HCT116 (cell line): ENCODE measurements around the gene OR6C6. TPM values are rescaled to one million over a fixed set of nuclear protein-coding genes. Genes with fewer than 3 reads are reported as not detected.

Experiments used
- ATAC-seq: fragments of 200-7000 bp; cut with Tn5 transposase; 2 replicates; pipeline ENCODE4 v1.9.1; 2020; ENCODE audit warnings: mild to moderate bottlenecking, moderate library complexity
- BruUV-seq: library from RNA; stranded (reverse); fragments of 400-500 nt; replicated peaks from 2 replicates; lab custom pipeline; 2021; lab: Mats Ljungman, UMichigan
- CTCF ChIA-PET: fragments of 300-600 bp; sonication (Branson Sonifier 250); formaldehyde crosslinking; loops from one replicate; lab custom pipeline; 2021; ENCODE audit warnings: antibody characterized with exemption; lab: Charles Lee
- POLR2A ChIA-PET: fragments of 300-600, 350-600 bp; sonication (Branson Sonifier 250); formaldehyde crosslinking; loops from one replicate; lab custom pipeline; 2021; ENCODE audit warnings: antibody characterized with exemption; lab: Charles Lee
- RAD21 ChIA-PET, 2 experiments: fragments of 300-600 bp; sonication (Branson Sonifier 250); formaldehyde crosslinking; loops; one replicate each; lab custom pipeline; 2023; ENCODE audit warnings: low total read pairs in 2 of 2; ENCODE audit not compliant: uncharacterized antibody in 2 of 2, unreplicated experiment in 2 of 2, low non-redundant PET in 1 of 2; lab: Charles Lee
- DNase-seq: peaks from one replicate; pipeline ENCODE4 v3.0.0-alpha.2; 2010; ENCODE audit warnings: low read depth, low spot score
- H2AFZ ChIP-seq: fragments of 200-600 bp; shearing (Covaris generic), sonication (generic); 2 replicates; pipeline ENCODE4 v1.6.1; 2017; ENCODE audit warnings: low read depth, mixed run types, mixed read lengths, antibody characterized with exemption, low read length; ENCODE audit not compliant: poor library complexity, severe bottlenecking
- H3K27ac ChIP-seq: 2 replicates; pipeline ENCODE4 v1.5.1; 2012; ENCODE audit warnings: low read depth, low read length
- H3K27me3 ChIP-seq: fragments of 200-600 bp; sonication (generic); 2 replicates; pipeline ENCODE4 v1.6.1; 2016; ENCODE audit warnings: mixed run types, low read length, mixed read lengths; ENCODE audit not compliant: insufficient read depth
- H3K36me3 ChIP-seq, 2 experiments: fragments of 200-500 bp in 1 of 2; fragments of 200-600 bp in 1 of 2; sonication (Bioruptor generic) in 1 of 2; sonication (generic) in 1 of 2; 2 replicates each; pipeline versions ENCODE4 v1.5.1 to v1.6.1; 2014 to 2016; ENCODE audit warnings: low read length in 2 of 2, inconsistent platforms in 1 of 2, mixed read lengths in 1 of 2, mixed run types in 1 of 2; ENCODE audit not compliant: insufficient read depth in 2 of 2, control insufficient read depth in 1 of 2
- H3K4me1 ChIP-seq, 2 experiments: fragments of 200-600 bp in 1 of 2; sonication (generic) in 1 of 2; 2 replicates each; pipeline versions ENCODE4 v1.5.1 to v1.6.1; 2012 to 2017; ENCODE audit warnings: low read length in 2 of 2, inconsistent platforms in 1 of 2, mild to moderate bottlenecking in 1 of 2, mixed read lengths in 1 of 2, mixed run types in 1 of 2, moderate library complexity in 1 of 2; ENCODE audit not compliant: insufficient read depth in 2 of 2, control insufficient read depth in 1 of 2
- H3K4me2 ChIP-seq: fragments of 200-600 bp; sonication (generic); 2 replicates; pipeline ENCODE4 v1.6.1; 2017; ENCODE audit warnings: mixed run types, low read length, mixed read lengths
- H3K4me3 ChIP-seq, 2 experiments: fragments of 200-600 bp in 1 of 2; sonication (generic) in 1 of 2; replicated peaks in 1 of 2; 2 replicates each; pipeline ENCODE4 v1.5.1; 2011 to 2016; ENCODE audit warnings: low read length in 2 of 2, control low read depth in 1 of 2, low read depth in 1 of 2, mild to moderate bottlenecking in 1 of 2, mixed read lengths in 1 of 2, mixed run types in 1 of 2
- H3K79me2 ChIP-seq: fragments of 200-600 bp; sonication (generic); 2 replicates; pipeline ENCODE4 v1.6.1; 2017; ENCODE audit warnings: mild to moderate bottlenecking, mixed run types, low read length, moderate library complexity, mixed read lengths; ENCODE audit not compliant: insufficient read depth
- H3K9ac ChIP-seq: fragments of 200-600 bp; sonication (generic); 2 replicates; pipeline ENCODE4 v1.6.1; 2016; ENCODE audit warnings: low read length, mixed read lengths
- H3K9me2 ChIP-seq: fragments of 200-600 bp; sonication (generic), shearing (Covaris generic); 2 replicates; pipeline ENCODE4 v1.6.1; 2017; ENCODE audit warnings: mixed run types, mild to moderate bottlenecking, moderate library complexity; ENCODE audit not compliant: insufficient read depth
- H3K9me3 ChIP-seq, 2 experiments: fragments of 200-500 bp in 1 of 2; fragments of 200-600 bp in 1 of 2; sonication (Bioruptor generic) in 1 of 2; sonication (generic) in 1 of 2; 2 replicates each; pipeline ENCODE4 v1.6.1; 2014 to 2017; ENCODE audit warnings: low read length in 2 of 2, mixed read lengths in 2 of 2, inconsistent platforms in 1 of 2, low read depth in 1 of 2, mild to moderate bottlenecking in 1 of 2, mixed run types in 1 of 2, moderate library complexity in 1 of 2; ENCODE audit not compliant: control insufficient read depth in 1 of 2, insufficient read depth in 1 of 2
- H4K20me1 ChIP-seq: fragments of 200-600 bp; sonication (generic), shearing (Covaris generic); 2 replicates; pipeline ENCODE4 v1.6.1; 2017; ENCODE audit warnings: mixed run types, mild to moderate bottlenecking, moderate library complexity; ENCODE audit not compliant: insufficient read depth
- CBX3 ChIP-seq: IDR thresholded peaks from 2 replicates; pipeline ENCODE4 v1.6.1; 2012; ENCODE audit warnings: low read depth
- CEBPB ChIP-seq: IDR thresholded peaks from 2 replicates; pipeline ENCODE4 v1.6.1; 2012; ENCODE audit warnings: low read depth
- EGR1 ChIP-seq: IDR thresholded peaks from 2 replicates; pipeline ENCODE4 v1.6.1; 2012; ENCODE audit warnings: low read depth
- ELF1 ChIP-seq: IDR thresholded peaks from 2 replicates; pipeline ENCODE4 v1.6.1; 2012; ENCODE audit warnings: low read depth, borderline replicate concordance
- FOSL1 ChIP-seq: IDR thresholded peaks from 2 replicates; pipeline ENCODE4 v1.6.1; 2012; ENCODE audit warnings: low read depth
- JUND ChIP-seq: IDR thresholded peaks from 2 replicates; pipeline ENCODE4 v1.6.1; 2012
- POLR2A ChIP-seq: IDR thresholded peaks from 2 replicates; pipeline ENCODE4 v1.7.0; 2011; ENCODE audit warnings: borderline replicate concordance; ENCODE audit not compliant: insufficient read depth, insufficient read length; ENCODE audit errors: extremely low read depth
- SRF ChIP-seq: IDR thresholded peaks from 2 replicates; pipeline ENCODE4 v1.6.1; 2012; ENCODE audit warnings: low read depth
- TCF7L2 ChIP-seq: IDR thresholded peaks from 2 replicates; pipeline ENCODE4 v1.7.0; 2011; ENCODE audit warnings: borderline replicate concordance, inconsistent platforms; ENCODE audit not compliant: insufficient read depth, insufficient read length; ENCODE audit errors: extremely low read depth
- intact Hi-C: fragments of 100-400 bp; cut with micrococcal nuclease; formaldehyde crosslinking; loops from 2 replicates; pipeline ENCODE4 v1.10.0; 2022
- total RNA-seq: library from RNA; stranded (reverse); gene quantifications from one replicate; pipeline ENCODE4 v1.2.1, GENCODE V29; 2021; ENCODE audit not compliant: unreplicated experiment
- TF ChIP-seq, protein P1 (sequence below), 3 experiments: fragments of 200-600 bp in 1 of 3; sonication (generic) in 1 of 3; IDR thresholded peaks in 2 of 3; conservative IDR thresholded peaks in 1 of 3; 2 replicates each; pipeline ENCODE4 v1.5.1; 2012 to 2017; ENCODE audit warnings: low read depth in 2 of 3, low read length in 2 of 3, antibody characterized with exemption in 1 of 3, borderline replicate concordance in 1 of 3, control low read depth in 1 of 3, mild to moderate bottlenecking in 1 of 3, mixed read lengths in 1 of 3, mixed run types in 1 of 3, moderate library complexity in 1 of 3; ENCODE audit not compliant: insufficient read depth in 1 of 3
- TF ChIP-seq, protein P2 (sequence below): IDR thresholded peaks from 2 replicates; pipeline ENCODE4 v1.6.1; 2011; ENCODE audit warnings: mild to moderate bottlenecking, low read length, moderate library complexity; ENCODE audit not compliant: insufficient replicate concordance; ENCODE audit errors: extremely low read depth
- TF ChIP-seq, protein P3 (sequence below): IDR thresholded peaks from 2 replicates; pipeline ENCODE4 v1.6.1; 2012; ENCODE audit warnings: low read depth

OR6C6 gene
- total RNA-seq, 1 experiment from 2014 or later: not detected

DNA sequence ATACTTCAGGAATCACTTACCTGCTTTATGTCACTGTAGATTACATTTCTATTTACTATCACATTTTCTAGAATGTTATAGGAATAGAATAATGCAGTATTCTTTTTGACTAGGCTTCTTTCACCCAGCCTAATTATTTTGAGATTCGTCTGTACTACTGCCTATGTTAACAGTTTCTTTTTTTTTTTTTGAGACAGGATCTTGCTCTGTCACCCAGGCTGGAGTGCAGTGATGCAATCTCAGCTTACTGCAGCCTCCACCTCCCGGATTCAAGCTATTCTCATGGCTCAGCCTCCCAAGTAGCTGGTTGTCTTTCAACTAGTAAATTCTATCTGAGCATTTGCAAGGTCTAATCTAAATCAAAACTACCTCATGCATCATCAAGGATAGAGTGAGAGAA, 6.4 kb downstream of the OR6C6 start:
- no peaks in the 10 kb centered on the region for H3K9me3 ChIP-seq
- H3K9ac ChIP-seq: no peak overlapping the region
- H3K79me2 ChIP-seq: no peaks in the 10 kb centered on the region
- no peaks in the 10 kb centered on the region for H3K36me3 ChIP-seq
- H3K4me2 ChIP-seq: no peak overlapping the region
- H4K20me1 ChIP-seq: no peaks in the 10 kb centered on the region
- TF ChIP-seq EGR1 (no peak), FOSL1 (no peak), TCF7L2 (no peak), POLR2A (no peak), ELF1 (no peak), JUND (no peak), SRF (no peak), CEBPB (no peak), CBX3 (no peak)
- TF ChIP-seq, protein P1, sequence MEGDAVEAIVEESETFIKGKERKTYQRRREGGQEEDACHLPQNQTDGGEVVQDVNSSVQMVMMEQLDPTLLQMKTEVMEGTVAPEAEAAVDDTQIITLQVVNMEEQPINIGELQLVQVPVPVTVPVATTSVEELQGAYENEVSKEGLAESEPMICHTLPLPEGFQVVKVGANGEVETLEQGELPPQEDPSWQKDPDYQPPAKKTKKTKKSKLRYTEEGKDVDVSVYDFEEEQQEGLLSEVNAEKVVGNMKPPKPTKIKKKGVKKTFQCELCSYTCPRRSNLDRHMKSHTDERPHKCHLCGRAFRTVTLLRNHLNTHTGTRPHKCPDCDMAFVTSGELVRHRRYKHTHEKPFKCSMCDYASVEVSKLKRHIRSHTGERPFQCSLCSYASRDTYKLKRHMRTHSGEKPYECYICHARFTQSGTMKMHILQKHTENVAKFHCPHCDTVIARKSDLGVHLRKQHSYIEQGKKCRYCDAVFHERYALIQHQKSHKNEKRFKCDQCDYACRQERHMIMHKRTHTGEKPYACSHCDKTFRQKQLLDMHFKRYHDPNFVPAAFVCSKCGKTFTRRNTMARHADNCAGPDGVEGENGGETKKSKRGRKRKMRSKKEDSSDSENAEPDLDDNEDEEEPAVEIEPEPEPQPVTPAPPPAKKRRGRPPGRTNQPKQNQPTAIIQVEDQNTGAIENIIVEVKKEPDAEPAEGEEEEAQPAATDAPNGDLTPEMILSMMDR (IDR thresholded peaks at IDR 0.05 in 2 of 3, conservative IDR thresholded peaks at IDR 0.05 in 1 of 3; ENCODE audit: borderline replicate concordance in 1 of 3, insufficient read depth in 1 of 3, low read depth in 2 of 3, low read length in 2 of 3): no peak
- TF ChIP-seq, protein P2, sequence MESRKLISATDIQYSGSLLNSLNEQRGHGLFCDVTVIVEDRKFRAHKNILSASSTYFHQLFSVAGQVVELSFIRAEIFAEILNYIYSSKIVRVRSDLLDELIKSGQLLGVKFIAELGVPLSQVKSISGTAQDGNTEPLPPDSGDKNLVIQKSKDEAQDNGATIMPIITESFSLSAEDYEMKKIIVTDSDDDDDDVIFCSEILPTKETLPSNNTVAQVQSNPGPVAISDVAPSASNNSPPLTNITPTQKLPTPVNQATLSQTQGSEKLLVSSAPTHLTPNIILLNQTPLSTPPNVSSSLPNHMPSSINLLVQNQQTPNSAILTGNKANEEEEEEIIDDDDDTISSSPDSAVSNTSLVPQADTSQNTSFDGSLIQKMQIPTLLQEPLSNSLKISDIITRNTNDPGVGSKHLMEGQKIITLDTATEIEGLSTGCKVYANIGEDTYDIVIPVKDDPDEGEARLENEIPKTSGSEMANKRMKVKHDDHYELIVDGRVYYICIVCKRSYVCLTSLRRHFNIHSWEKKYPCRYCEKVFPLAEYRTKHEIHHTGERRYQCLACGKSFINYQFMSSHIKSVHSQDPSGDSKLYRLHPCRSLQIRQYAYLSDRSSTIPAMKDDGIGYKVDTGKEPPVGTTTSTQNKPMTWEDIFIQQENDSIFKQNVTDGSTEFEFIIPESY: no peak
- TF ChIP-seq, protein P3, sequence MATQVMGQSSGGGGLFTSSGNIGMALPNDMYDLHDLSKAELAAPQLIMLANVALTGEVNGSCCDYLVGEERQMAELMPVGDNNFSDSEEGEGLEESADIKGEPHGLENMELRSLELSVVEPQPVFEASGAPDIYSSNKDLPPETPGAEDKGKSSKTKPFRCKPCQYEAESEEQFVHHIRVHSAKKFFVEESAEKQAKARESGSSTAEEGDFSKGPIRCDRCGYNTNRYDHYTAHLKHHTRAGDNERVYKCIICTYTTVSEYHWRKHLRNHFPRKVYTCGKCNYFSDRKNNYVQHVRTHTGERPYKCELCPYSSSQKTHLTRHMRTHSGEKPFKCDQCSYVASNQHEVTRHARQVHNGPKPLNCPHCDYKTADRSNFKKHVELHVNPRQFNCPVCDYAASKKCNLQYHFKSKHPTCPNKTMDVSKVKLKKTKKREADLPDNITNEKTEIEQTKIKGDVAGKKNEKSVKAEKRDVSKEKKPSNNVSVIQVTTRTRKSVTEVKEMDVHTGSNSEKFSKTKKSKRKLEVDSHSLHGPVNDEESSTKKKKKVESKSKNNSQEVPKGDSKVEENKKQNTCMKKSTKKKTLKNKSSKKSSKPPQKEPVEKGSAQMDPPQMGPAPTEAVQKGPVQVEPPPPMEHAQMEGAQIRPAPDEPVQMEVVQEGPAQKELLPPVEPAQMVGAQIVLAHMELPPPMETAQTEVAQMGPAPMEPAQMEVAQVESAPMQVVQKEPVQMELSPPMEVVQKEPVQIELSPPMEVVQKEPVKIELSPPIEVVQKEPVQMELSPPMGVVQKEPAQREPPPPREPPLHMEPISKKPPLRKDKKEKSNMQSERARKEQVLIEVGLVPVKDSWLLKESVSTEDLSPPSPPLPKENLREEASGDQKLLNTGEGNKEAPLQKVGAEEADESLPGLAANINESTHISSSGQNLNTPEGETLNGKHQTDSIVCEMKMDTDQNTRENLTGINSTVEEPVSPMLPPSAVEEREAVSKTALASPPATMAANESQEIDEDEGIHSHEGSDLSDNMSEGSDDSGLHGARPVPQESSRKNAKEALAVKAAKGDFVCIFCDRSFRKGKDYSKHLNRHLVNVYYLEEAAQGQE: no peak
- ATAC-seq (no peak), DNase-seq (no peak)
- no peak overlapping the region for H3K4me3 ChIP-seq
- no peaks in the 10 kb centered on the region for H3K9me2 ChIP-seq
- H3K27ac ChIP-seq: no peak overlapping the region
- H3K4me1 ChIP-seq: no peaks in the 10 kb centered on the region
- CTCF ChIA-PET: no interaction called here
- BruUV-seq: no TSS peak
- RAD21 ChIA-PET: no interaction called here
- no peak overlapping the region for H2AFZ ChIP-seq
- peaks cover 29% of the 10 kb centered on the region for H3K27me3 ChIP-seq
- intact Hi-C loops: no loop called here
- POLR2A ChIA-PET: no interaction called here
